Peyer's patch (tissue), 4 donors: ENCODE data around the gene FOXO1. TPM values are rescaled to one million over a fixed set of nuclear protein-coding genes. Genes with fewer than 3 reads are reported as not detected.

Experiments used
- DNase-seq, 3 donors: peaks; one replicate each; pipeline ENCODE4 v3.0.0-alpha.2; 2017 to 2019
- H3K27ac ChIP-seq, 4 donors: fragments of 200-600 bp; sonication (generic); one replicate each; pipeline ENCODE4 v1.5.1; 2016 to 2019
- H3K27me3 ChIP-seq, 2 donors: fragments of 200-600 bp; sonication (generic); one replicate each; pipeline ENCODE4 v1.5.1; 2019
- H3K36me3 ChIP-seq, 3 donors: fragments of 200-600 bp; sonication (generic); one replicate each; pipeline ENCODE4 v1.5.1; 2016 to 2019
- H3K4me1 ChIP-seq, 4 donors: fragments of 200-600 bp; sonication (generic); one replicate each; pipeline ENCODE4 v1.5.1; 2016 to 2019
- H3K4me3 ChIP-seq, 4 donors: fragments of 200-600 bp; sonication (generic); 1 replicate in 3 of 4; 2 replicates in 1 of 4; pipeline ENCODE4 v1.5.1; 2016 to 2019; ENCODE audit warnings: mild to moderate bottlenecking in 1 of 4
- H3K9me3 ChIP-seq, 4 donors: fragments of 200-600 bp; sonication (generic); one replicate each; pipeline ENCODE4 v1.5.1; 2016 to 2019; ENCODE audit warnings: mild to moderate bottlenecking in 1 of 4
- CTCF ChIP-seq, 6 experiments: fragments of 450-650 bp in 4 of 6; fragments of 200-600 bp in 2 of 6; sonication (generic) in 1 of 6; IDR thresholded peaks; one replicate each; pipeline ENCODE4 v1.5.1; 2017 to 2019; ENCODE audit warnings: antibody characterized with exemption in 6 of 6, mild to moderate bottlenecking in 3 of 6, moderate library complexity in 1 of 6
- POLR2A ChIP-seq, 2 donors: fragments of 450-650 bp; IDR thresholded peaks; one replicate each; pipeline ENCODE4 v1.5.1; 2017; ENCODE audit warnings: antibody characterized with exemption in 2 of 2, mild to moderate bottlenecking in 2 of 2, moderate library complexity in 2 of 2
- total RNA-seq, 4 donors: library from RNA; depleted of rRNA; stranded (reverse); fragments of >200 nt; gene quantifications; one replicate each; pipeline ENCODE4 v1.1.0, GENCODE V29; 2016

The FOXO1 gene
- total RNA-seq, 4 donors from 2014 or later: 22.2 to 32.2 (median 26.8) TPM

- peaks cover 0 to 49% (median 20%) of the 10 kb centered on the region in 4 donors for H3K4me1 ChIP-seq
- H3K36me3 ChIP-seq: no peaks in the 10 kb centered on the region
- TF ChIP-seq CTCF (IDR thresholded peaks at IDR 0.05): no peak
- no peak for TF ChIP-seq POLR2A (IDR thresholded peaks at IDR 0.05)
Measured at GRCh38 chr13:40566811-40567210, 99.6 kb downstream of the FOXO1 start.

GRCh38 chr13:40565282-40566148 is 100.9 kb downstream of the FOXO1 start:
- TF ChIP-seq CTCF (IDR thresholded peaks at IDR 0.05) (no peak), POLR2A (IDR thresholded peaks at IDR 0.05) (no peak)
- DNase-seq: no peak
- no peak overlapping the region for H3K27ac ChIP-seq
- H3K36me3 ChIP-seq: peaks cover 0 to under 1% (median 0%) of the 10 kb centered on the region in 3 donors
- H3K27me3 ChIP-seq: no peaks in the 10 kb centered on the region
- peaks cover 0 to 49% (median 20%) of the 10 kb centered on the region in 4 donors for H3K4me1 ChIP-seq
- H3K9me3 ChIP-seq: no peaks in the 10 kb centered on the region
- H3K4me3 ChIP-seq: no peak overlapping the region

More at GRCh38 chr13:40566811-40567210, 99.6 kb downstream of the FOXO1 start:
- Histone ChIP-seq H3K27ac (no peak overlapping the region), H3K9me3 (no peaks in the 10 kb centered on the region), H3K4me3 (no peak overlapping the region), H3K27me3 (no peaks in the 10 kb centered on the region)
- no peak for DNase-seq

GRCh38 chr13:40564342-40565001 is 102.0 kb downstream of the FOXO1 start:
- DNase-seq: no peak
- H3K9me3 ChIP-seq: no peaks in the 10 kb centered on the region
- no peak overlapping the region for H3K4me3 ChIP-seq
- peaks cover 0 to 11% (median 0%) of the 10 kb centered on the region in 3 donors for H3K36me3 ChIP-seq
- H3K27me3 ChIP-seq: no peaks in the 10 kb centered on the region
- TF ChIP-seq CTCF (IDR thresholded peaks at IDR 0.05): no peak
- no peak for TF ChIP-seq POLR2A (IDR thresholded peaks at IDR 0.05)
- peaks cover 0 to 46% (median 20%) of the 10 kb centered on the region in 4 donors for H3K4me1 ChIP-seq
- no peak overlapping the region for H3K27ac ChIP-seq

- peaks cover 0 to 15% (median 0%) of the 10 kb centered on the region in 3 donors for H3K36me3 ChIP-seq
- no peak for TF ChIP-seq POLR2A (IDR thresholded peaks at IDR 0.05)
- no peak for TF ChIP-seq CTCF (IDR thresholded peaks at IDR 0.05)
- H3K27ac ChIP-seq: no peak overlapping the region
- H3K27me3 ChIP-seq: no peaks in the 10 kb centered on the region
- peaks cover 0 to 36% (median 17%) of the 10 kb centered on the region in 4 donors for H3K4me1 ChIP-seq
- DNase-seq: no peak
- no peak overlapping the region for H3K4me3 ChIP-seq
- H3K9me3 ChIP-seq: no peaks in the 10 kb centered on the region
Measured at GRCh38 chr13:40563350-40564125, 102.9 kb downstream of the FOXO1 start.

GRCh38 chr13:40562975-40563349 is 103.5 kb downstream of the FOXO1 start:
- Histone ChIP-seq H3K36me3 (peaks cover 0 to 15% (median 0%) of the 10 kb centered on the region in 3 donors), H3K9me3 (no peaks in the 10 kb centered on the region), H3K27ac (no peak overlapping the region), H3K27me3 (no peaks in the 10 kb centered on the region), H3K4me1 (peaks cover 0 to 36% (median 17%) of the 10 kb centered on the region in 4 donors), H3K4me3 (no peak overlapping the region)
- peak in 1 of 3 donors; percentile 54 for DNase-seq
- no peak for TF ChIP-seq POLR2A (IDR thresholded peaks at IDR 0.05)
- no peak for TF ChIP-seq CTCF (IDR thresholded peaks at IDR 0.05)
